H9 (cell line): ENCODE measurements around the gene TCF23. TPM values are rescaled to one million over a fixed set of nuclear protein-coding genes. Genes with fewer than 3 reads are reported as not detected.

ENCODE experiments used
- DNase-seq: peaks from one replicate; pipeline ENCODE4 v3.0.0-alpha.2; 2017
- H2AFZ ChIP-seq: one replicate; pipeline ENCODE4 v1.6.1; 2013; ENCODE audit warnings: mild to moderate bottlenecking, low read length, control low read depth, moderate library complexity
- H2AK5ac ChIP-seq: 2 replicates; pipeline ENCODE4 v1.6.1; 2013; ENCODE audit warnings: low read length, control low read depth, mixed read lengths; ENCODE audit not compliant: insufficient read length
- H2BK120ac ChIP-seq: one replicate; pipeline ENCODE4 v1.6.1; 2013; ENCODE audit warnings: low read depth, mild to moderate bottlenecking, low read length, control low read depth, inconsistent platforms; ENCODE audit not compliant: poor library complexity, severe bottlenecking
- H2BK12ac ChIP-seq: 2 replicates; pipeline ENCODE4 v1.6.1; 2013; ENCODE audit warnings: low read length, control low read depth, mixed read lengths, low read depth; ENCODE audit not compliant: insufficient read length
- H2BK15ac ChIP-seq: 2 replicates; pipeline ENCODE4 v1.6.1; 2013; ENCODE audit warnings: low read depth, low read length, control low read depth
- H2BK20ac ChIP-seq: one replicate; pipeline ENCODE4 v1.6.1; 2013; ENCODE audit warnings: low read depth, mild to moderate bottlenecking, low read length, control low read depth, inconsistent platforms; ENCODE audit not compliant: poor library complexity, severe bottlenecking
- H2BK5ac ChIP-seq: 2 replicates; pipeline ENCODE4 v1.6.1; 2013; ENCODE audit warnings: low read length, control low read depth, mixed read lengths; ENCODE audit not compliant: insufficient read length
- H3K14ac ChIP-seq: 2 replicates; pipeline ENCODE4 v1.6.1; 2013; ENCODE audit warnings: low read length, control low read depth; ENCODE audit not compliant: insufficient read depth
- H3K18ac ChIP-seq: 2 replicates; pipeline ENCODE4 v1.6.1; 2013; ENCODE audit warnings: low read depth, mild to moderate bottlenecking, mixed read lengths, low read length, control low read depth; ENCODE audit not compliant: insufficient read length
- H3K23ac ChIP-seq: 2 replicates; pipeline ENCODE4 v1.6.1; 2013; ENCODE audit warnings: low read length, control low read depth, mixed read lengths, low read depth; ENCODE audit not compliant: insufficient read length
- H3K23me2 ChIP-seq: 2 replicates; pipeline ENCODE4 v1.6.1; 2013; ENCODE audit warnings: low read depth, mild to moderate bottlenecking, mixed read lengths, low read length, control low read depth; ENCODE audit not compliant: insufficient read length, poor library complexity, severe bottlenecking
- H3K27ac ChIP-seq: 2 replicates; pipeline ENCODE4 v1.5.1; 2013; ENCODE audit warnings: low read length, control low read depth, mixed read lengths, low read depth; ENCODE audit not compliant: insufficient read length
- H3K27me3 ChIP-seq: 2 replicates; pipeline ENCODE4 v1.6.1; 2013; ENCODE audit warnings: low read length, control low read depth, inconsistent platforms; ENCODE audit not compliant: insufficient read depth
- H3K4ac ChIP-seq: 2 replicates; pipeline ENCODE4 v1.6.1; 2013; ENCODE audit warnings: low read depth, mild to moderate bottlenecking, control low read depth, inconsistent platforms, low read length, moderate library complexity
- H3K4me1 ChIP-seq: 2 replicates; pipeline ENCODE4 v1.6.1; 2013; ENCODE audit warnings: low read length, control low read depth, inconsistent platforms; ENCODE audit not compliant: insufficient read depth
- H3K4me2 ChIP-seq: 2 replicates; pipeline ENCODE4 v1.6.1; 2013; ENCODE audit warnings: low read length, control low read depth, mixed read lengths; ENCODE audit not compliant: insufficient read length, insufficient read depth
- H3K56ac ChIP-seq: 2 replicates; pipeline ENCODE4 v1.6.1; 2013; ENCODE audit warnings: low read depth, mild to moderate bottlenecking, mixed read lengths, low read length, control low read depth; ENCODE audit not compliant: insufficient read length
- H3K79me1 ChIP-seq: 2 replicates; pipeline ENCODE4 v1.6.1; 2013; ENCODE audit warnings: low read depth, mild to moderate bottlenecking, moderate library complexity, low read length, control low read depth, inconsistent platforms; ENCODE audit not compliant: insufficient read depth, poor library complexity, severe bottlenecking
- H3K79me2 ChIP-seq: 2 replicates; pipeline ENCODE4 v1.6.1; 2013; ENCODE audit warnings: low read length, control low read depth, inconsistent platforms; ENCODE audit not compliant: insufficient read depth
- H3K9ac ChIP-seq: 2 replicates; pipeline ENCODE4 v1.6.1; 2013; ENCODE audit warnings: low read length, control low read depth, mixed read lengths; ENCODE audit not compliant: insufficient read length; ENCODE audit errors: extremely low read depth
- H3K9me3 ChIP-seq: one replicate; pipeline ENCODE4 v1.6.1; 2013; ENCODE audit warnings: low read depth, low read length, inconsistent platforms; ENCODE audit not compliant: control insufficient read depth
- H3T11ph ChIP-seq: one replicate; pipeline ENCODE4 v1.6.1; 2013; ENCODE audit warnings: mild to moderate bottlenecking, low read length, control low read depth, inconsistent platforms
- H4K20me1 ChIP-seq: one replicate; pipeline ENCODE4 v1.6.1; 2013; ENCODE audit not compliant: control insufficient read depth, insufficient read length, insufficient read depth
- H4K5ac ChIP-seq: 2 replicates; pipeline ENCODE4 v1.6.1; 2013; ENCODE audit warnings: low read depth, mild to moderate bottlenecking, mixed read lengths, low read length, control low read depth; ENCODE audit not compliant: insufficient read length
- H4K8ac ChIP-seq: replicated peaks from 2 replicates; pipeline ENCODE4 v1.6.1; 2013; ENCODE audit warnings: low read length, control low read depth, mixed read lengths, low read depth; ENCODE audit not compliant: insufficient read length
- H4K91ac ChIP-seq: 2 replicates; pipeline ENCODE4 v1.6.1; 2013; ENCODE audit warnings: low read depth, mild to moderate bottlenecking, moderate library complexity, mixed read lengths, low read length, control low read depth; ENCODE audit not compliant: insufficient read length
- H3K27ac Mint-ChIP-seq, 3 experiments: 2 replicates in 2 of 3; 3 replicates in 1 of 3; pipeline ENCODE4 v1.8.0; 2020 to 2021; ENCODE audit warnings: mixed read lengths in 3 of 3, mild to moderate bottlenecking in 1 of 3, moderate library complexity in 1 of 3
- H3K27me3 Mint-ChIP-seq: 2 replicates; pipeline ENCODE4 v1.8.0; 2021; ENCODE audit warnings: low read depth, mild to moderate bottlenecking, moderate library complexity, mixed read lengths
- H3K36me3 Mint-ChIP-seq, 3 experiments: 2 replicates in 2 of 3; 3 replicates in 1 of 3; pipeline ENCODE4 v1.8.0; 2020 to 2021; ENCODE audit warnings: low read depth in 3 of 3, mixed read lengths in 3 of 3; ENCODE audit not compliant: insufficient read depth in 1 of 3
- H3K4me1 Mint-ChIP-seq, 2 experiments: 2 replicates each; pipeline ENCODE4 v1.8.0; 2020; ENCODE audit warnings: mixed read lengths in 2 of 2
- H3K4me3 Mint-ChIP-seq, 2 experiments: 2 replicates in 1 of 2; 3 replicates in 1 of 2; pipeline ENCODE4 v1.8.0; 2020 to 2021; ENCODE audit warnings: mild to moderate bottlenecking in 2 of 2, mixed read lengths in 2 of 2, moderate library complexity in 1 of 2
- H3K9me3 Mint-ChIP-seq, 2 experiments: 2 replicates in 1 of 2; 3 replicates in 1 of 2; pipeline ENCODE4 v1.8.0; 2020; ENCODE audit warnings: mild to moderate bottlenecking in 2 of 2, mixed read lengths in 2 of 2, moderate library complexity in 1 of 2
- WGBS: extraction: QIAGEN DNeasy Blood & Tissue Kit; methylation state at CpG from one replicate; pipeline ENCODE4 v1.1.7; 2013; ENCODE audit warnings: missing lambda C conversion rate, low lambda C conversion rate, mixed read lengths; ENCODE audit not compliant: insufficient read length; ENCODE audit errors: extremely low coverage; 5-methylcytosine and 5-hydroxymethylcytosine counted together
- total RNA-seq: library from RNA; stranded (reverse); gene quantifications from 2 replicates; pipeline ENCODE4 v1.2.1, GENCODE V29; 2021
- TF ChIP-seq, protein P1 (sequence below): fragments of 200-600 bp; sonication (generic); conservative IDR thresholded peaks from 3 replicates; pipeline ENCODE4 v1.8.0; 2021; ENCODE audit warnings: antibody characterized with exemption, mild to moderate bottlenecking

Gene TCF23
- total RNA-seq, 1 experiment from 2014 or later: not detected

DNA sequence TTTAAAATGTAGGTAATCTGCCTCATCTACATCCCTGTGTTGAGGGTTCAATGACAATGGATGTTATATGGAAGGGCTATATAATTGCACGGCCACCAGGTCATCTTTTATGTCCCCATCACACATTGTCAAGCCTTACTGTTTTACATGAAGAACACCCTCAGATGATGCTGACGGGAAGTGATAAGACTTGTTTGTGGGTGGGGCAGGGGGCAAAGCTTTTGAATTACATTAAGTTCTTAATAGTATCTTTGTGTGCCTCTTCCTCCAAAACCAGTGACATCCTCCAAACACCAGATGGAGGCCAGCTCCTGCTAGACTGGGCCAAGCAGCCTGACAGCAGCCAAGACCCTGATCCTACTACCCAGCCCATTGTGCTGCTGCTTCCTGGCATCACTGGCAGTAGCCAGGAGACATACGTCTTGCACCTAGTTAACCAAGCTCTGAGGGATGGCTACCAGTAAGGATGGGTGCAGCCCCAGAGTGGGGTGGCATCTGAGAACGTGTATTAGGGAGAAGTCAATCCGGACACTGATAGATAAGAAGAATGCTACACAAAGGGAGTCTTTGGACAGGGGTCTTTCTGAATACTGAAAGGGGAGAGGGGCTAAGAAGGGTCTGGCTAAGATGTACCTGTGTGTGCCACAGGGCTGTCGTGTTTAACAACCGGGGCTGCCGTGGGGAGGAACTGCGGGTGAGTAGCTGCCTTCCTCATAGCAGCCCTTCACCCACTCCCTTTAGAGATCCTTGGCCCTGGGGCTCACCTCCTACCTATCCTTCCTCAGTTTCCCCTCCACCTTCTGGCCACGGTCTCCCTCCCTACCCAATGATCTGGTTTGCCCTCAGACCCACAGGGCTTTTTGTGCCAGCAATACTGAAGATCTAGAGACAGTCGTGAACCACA, 19.9 kb upstream of the TCF23 start:
- no peak overlapping the region for H3T11ph ChIP-seq
- no peak overlapping the region for H2BK12ac ChIP-seq
- H2BK20ac ChIP-seq: no peak overlapping the region
- H3K79me2 ChIP-seq: peaks cover 2% of the 10 kb centered on the region; the same call in 1 of the 2 replicates
- no peak overlapping the region for H2AK5ac ChIP-seq
- no peaks in the 10 kb centered on the region for H4K20me1 ChIP-seq
- no peaks in the 10 kb centered on the region for H3K27me3 ChIP-seq
- no peak overlapping the region for H2AFZ ChIP-seq
- no peak overlapping the region for H3K18ac ChIP-seq
- H3K14ac ChIP-seq: no peak overlapping the region
- no peaks in the 10 kb centered on the region for H3K9me3 Mint-ChIP-seq
- H3K4me3 Mint-ChIP-seq: no peak overlapping the region; a peak in 1 of 5 replicates
- H2BK15ac ChIP-seq: no peak overlapping the region
- DNase-seq: no peak
- H3K4me1 ChIP-seq: no peaks in the 10 kb centered on the region; the same call in 1 of the 2 replicates
- H2BK120ac ChIP-seq: no peak overlapping the region
- no peak overlapping the region for H3K23ac ChIP-seq
- peaks cover 1% of the 10 kb centered on the region for H3K23me2 ChIP-seq
- H3K9me3 ChIP-seq: no peaks in the 10 kb centered on the region
- peaks cover 11 to 15% of the 10 kb centered on the region in 2 experiments for H3K4me1 Mint-ChIP-seq
- H3K27ac ChIP-seq: no peak overlapping the region
- H3K27ac Mint-ChIP-seq: peak overlapping the region in 1 of 3 experiments; percentile 11; a peak in 1 of 7 replicates
- peaks cover 4% of the 10 kb centered on the region for H3K79me1 ChIP-seq
- H3K56ac ChIP-seq: no peak overlapping the region
- peaks cover 7% of the 10 kb centered on the region for H3K27me3 Mint-ChIP-seq
- peaks cover 9 to 38% (median 34%) of the 10 kb centered on the region in 3 experiments for H3K36me3 Mint-ChIP-seq
- H4K91ac ChIP-seq: no peak overlapping the region
- no peak overlapping the region for H3K9ac ChIP-seq
- H2BK5ac ChIP-seq: no peak overlapping the region
- TF ChIP-seq, protein P1, sequence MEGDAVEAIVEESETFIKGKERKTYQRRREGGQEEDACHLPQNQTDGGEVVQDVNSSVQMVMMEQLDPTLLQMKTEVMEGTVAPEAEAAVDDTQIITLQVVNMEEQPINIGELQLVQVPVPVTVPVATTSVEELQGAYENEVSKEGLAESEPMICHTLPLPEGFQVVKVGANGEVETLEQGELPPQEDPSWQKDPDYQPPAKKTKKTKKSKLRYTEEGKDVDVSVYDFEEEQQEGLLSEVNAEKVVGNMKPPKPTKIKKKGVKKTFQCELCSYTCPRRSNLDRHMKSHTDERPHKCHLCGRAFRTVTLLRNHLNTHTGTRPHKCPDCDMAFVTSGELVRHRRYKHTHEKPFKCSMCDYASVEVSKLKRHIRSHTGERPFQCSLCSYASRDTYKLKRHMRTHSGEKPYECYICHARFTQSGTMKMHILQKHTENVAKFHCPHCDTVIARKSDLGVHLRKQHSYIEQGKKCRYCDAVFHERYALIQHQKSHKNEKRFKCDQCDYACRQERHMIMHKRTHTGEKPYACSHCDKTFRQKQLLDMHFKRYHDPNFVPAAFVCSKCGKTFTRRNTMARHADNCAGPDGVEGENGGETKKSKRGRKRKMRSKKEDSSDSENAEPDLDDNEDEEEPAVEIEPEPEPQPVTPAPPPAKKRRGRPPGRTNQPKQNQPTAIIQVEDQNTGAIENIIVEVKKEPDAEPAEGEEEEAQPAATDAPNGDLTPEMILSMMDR: no peak
- H3K4me2 ChIP-seq: no peak overlapping the region
- H3K4ac ChIP-seq: no peak overlapping the region
- H4K8ac ChIP-seq: no peak overlapping the region
- WGBS: no CpG with 5 or more reads among the region's 11 CpGs
- H4K5ac ChIP-seq: no peak overlapping the region
